ENCODE results near the gene LRP1.

The LRP1 gene

GRCh38 chr12:57198329-57198728 is 70.0 kb downstream of the LRP1 start:
- no peak for DNase-seq

GRCh38 chr12:57199191-57199590 is 70.9 kb downstream of the LRP1 start:
- no peak for DNase-seq

DNA sequence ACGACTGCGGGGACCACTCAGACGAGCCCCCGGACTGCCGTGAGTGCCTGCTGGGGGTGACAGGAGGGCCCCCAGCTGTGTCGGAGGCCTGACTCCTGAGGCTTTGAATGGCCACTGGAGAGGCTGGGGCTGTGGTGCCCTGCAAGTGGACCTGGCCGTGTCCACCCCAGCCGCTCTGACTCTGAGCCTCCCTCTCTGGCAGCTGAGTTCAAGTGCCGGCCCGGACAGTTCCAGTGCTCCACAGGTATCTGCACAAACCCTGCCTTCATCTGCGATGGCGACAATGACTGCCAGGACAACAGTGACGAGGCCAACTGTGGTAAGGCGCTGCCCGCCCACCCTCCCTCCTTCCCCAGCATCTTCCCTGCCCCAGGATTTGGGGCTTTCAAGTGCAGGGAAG is 72.2 kb downstream of the LRP1 start:
- no peak for DNase-seq

- DNase-seq, result no peak
Measured at GRCh38 chr12:57201219-57201618, 72.9 kb downstream of the LRP1 start.

GRCh38 chr12:57201631-57202030 is 73.3 kb downstream of the LRP1 start:
- no peak for DNase-seq

GRCh38 chr12:57202321-57202720 is 74.0 kb downstream of the LRP1 start:
- DNase-seq, result no peak

GRCh38 chr12:57203201-57203600 is 74.9 kb downstream of the LRP1 start:
- DNase-seq, result no peak

DNA sequence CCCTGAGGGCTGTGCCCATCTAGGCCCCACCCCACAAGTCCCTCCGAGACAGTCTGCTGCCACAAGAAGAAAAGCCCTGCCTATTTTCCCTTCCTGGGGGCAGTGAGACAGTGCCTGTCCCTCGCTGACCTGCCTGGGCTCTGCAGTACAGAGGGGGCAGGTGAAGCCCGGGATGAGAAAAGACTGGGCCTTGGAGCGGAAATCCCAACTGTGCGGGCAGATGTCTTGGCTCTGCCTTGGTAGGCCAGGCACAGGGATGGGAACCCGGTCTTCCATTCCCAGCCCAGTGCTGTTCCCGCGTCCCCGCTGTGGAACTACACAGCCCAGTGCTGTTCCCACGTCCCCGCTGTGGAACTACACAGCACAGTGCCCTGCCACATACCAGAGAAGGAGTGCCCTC is 75.5 kb downstream of the LRP1 start:
- no peak for DNase-seq

- DNase-seq, result no peak
Measured at GRCh38 chr12:57204454-57204853, 76.2 kb downstream of the LRP1 start.

DNA sequence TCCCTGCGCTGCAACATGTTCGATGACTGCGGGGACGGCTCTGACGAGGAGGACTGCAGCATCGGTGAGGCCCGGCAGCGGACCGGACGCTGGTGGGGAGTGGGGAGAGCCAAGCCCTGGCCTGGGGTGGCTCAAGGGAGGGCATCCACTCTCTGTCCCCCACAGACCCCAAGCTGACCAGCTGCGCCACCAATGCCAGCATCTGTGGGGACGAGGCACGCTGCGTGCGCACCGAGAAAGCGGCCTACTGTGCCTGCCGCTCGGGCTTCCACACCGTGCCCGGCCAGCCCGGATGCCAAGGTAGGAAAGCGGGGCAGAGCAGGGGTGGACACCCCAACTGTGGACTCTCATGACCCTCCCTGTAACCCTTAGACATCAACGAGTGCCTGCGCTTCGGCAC is 76.9 kb downstream of the LRP1 start:
- DNase-seq, result no peak

GRCh38 chr12:57205931-57206330 is 77.6 kb downstream of the LRP1 start:
- no peak for DNase-seq

DNA sequence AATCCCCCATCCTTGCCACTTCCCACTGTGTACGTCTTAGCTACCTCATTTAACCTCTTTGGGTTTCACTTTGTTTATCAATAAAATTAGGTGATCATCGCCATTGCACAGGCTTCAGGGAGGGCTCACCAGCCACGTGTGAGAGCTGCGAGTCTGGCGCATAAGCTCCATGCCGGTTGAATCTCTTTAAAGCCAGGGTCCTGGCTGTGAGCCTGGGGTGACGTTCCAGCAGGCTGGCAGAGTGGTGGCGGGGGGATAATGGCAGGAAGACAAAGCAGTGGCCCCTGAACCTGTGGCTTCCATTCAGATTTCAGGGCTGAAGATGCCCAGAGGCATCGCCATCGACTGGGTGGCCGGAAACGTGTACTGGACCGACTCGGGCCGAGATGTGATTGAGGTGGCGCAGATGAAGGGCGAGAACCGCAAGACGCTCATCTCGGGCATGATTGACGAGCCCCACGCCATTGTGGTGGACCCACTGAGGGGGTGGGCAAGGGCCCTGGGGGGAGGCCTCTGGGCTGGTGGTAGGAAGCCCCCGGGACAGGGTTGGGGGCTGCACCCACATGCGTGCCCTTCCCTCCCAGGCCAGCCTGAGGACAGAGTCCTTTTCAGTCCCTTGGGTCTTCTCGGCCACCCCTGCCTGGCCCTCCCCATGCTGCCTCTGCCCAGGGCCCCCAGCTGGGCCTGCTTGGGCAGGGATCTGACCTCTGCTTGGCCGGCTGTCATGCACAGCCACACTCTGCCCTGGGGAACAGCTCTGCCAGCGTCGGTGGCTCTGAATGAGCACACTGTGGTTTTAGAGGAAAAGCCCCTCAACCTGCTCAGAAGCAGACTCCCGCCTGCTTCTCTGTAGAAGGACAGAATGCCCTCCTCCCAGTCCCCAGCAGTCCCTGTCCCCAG is 79.7 kb downstream of the LRP1 start:
- no peak for DNase-seq

- no peak for DNase-seq
Measured at GRCh38 chr12:57208631-57209282, 80.5 kb downstream of the LRP1 start.

- no peak for DNase-seq
Measured at GRCh38 chr12:57209916-57210315, 81.6 kb downstream of the LRP1 start.

GRCh38 chr12:57210461-57210860 is 82.2 kb downstream of the LRP1 start:
- no peak for DNase-seq

GRCh38 chr12:57210926-57211692 is 82.8 kb downstream of the LRP1 start:
- DNase-seq, result no peak

GRCh38 chr12:57211791-57212700 is 83.8 kb downstream of the LRP1 start:
- DNase-seq, result no peak

DNA sequence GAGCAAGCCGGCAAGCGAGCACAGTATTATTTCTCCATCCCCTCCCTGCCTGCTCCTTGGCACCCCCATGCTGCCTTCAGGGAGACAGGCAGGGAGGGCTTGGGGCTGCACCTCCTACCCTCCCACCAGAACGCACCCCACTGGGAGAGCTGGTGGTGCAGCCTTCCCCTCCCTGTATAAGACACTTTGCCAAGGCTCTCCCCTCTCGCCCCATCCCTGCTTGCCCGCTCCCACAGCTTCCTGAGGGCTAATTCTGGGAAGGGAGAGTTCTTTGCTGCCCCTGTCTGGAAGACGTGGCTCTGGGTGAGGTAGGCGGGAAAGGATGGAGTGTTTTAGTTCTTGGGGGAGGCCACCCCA is 84.4 kb downstream of the LRP1 start:
- no peak for DNase-seq

DNA sequence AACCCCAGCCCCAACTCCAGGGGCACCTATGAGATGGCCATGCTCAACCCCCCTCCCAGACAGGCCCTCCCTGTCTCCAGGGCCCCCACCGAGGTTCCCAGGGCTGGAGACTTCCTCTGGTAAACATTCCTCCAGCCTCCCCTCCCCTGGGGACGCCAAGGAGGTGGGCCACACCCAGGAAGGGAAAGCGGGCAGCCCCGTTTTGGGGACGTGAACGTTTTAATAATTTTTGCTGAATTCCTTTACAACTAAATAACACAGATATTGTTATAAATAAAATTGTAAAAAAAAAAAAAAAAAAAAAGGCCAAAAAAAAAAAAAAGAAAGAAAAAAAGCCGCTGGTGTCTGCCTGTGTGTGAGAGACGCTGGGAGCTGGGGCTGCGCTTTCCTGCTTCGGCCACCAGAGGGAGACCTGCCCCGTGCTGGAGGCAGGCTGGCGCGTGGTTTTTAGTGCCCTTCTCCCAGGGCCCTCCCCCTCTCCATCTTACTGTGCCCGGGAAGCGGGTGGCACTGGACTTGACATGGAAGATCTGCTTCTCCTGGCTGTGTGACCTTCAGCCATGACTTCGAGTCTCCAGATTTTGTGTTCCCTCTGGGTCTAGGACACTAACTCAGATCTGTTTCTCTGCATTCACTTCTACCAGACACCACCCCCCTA is 84.9 kb downstream of the LRP1 start:
- peak; percentile 80 for DNase-seq

- DNase-seq, result no peak
Measured at GRCh38 chr12:57213763-57214397, 85.6 kb downstream of the LRP1 start.

GRCh38 chr12:57214398-57214781 is 86.1 kb downstream of the LRP1 start:
- peak; percentile 58 for DNase-seq

- no peak for DNase-seq
Measured at GRCh38 chr12:57215065-57215464, 86.8 kb downstream of the LRP1 start.

All from fibroblast of skin of right quadriceps (primary cell).